Adrenal gland (tissue), 5 donors: ENCODE measurements around the gene VIPR2.

Experiments
- CTCF ChIP-seq, 6 experiments: fragments of 450-650 bp in 4 of 6; fragments of 200-600 bp in 2 of 6; sonication (generic) in 1 of 6; IDR thresholded peaks; 1 replicate in 5 of 6; 2 replicates in 1 of 6; pipeline versions ENCODE4 v1.5.1 to v1.8.0; 2016 to 2021; ENCODE audit warnings: antibody characterized with exemption in 6 of 6, mild to moderate bottlenecking in 2 of 6, moderate library complexity in 1 of 6
- POLR2A ChIP-seq, 2 donors: fragments of 450-650 bp; IDR thresholded peaks; one replicate each; pipeline ENCODE4 v1.6.1; 2017; ENCODE audit warnings: antibody characterized with exemption in 2 of 2, mild to moderate bottlenecking in 2 of 2, moderate library complexity in 1 of 2
- donor health status: DM: no; HTN: no; CAD: no.

- TF ChIP-seq CTCF (IDR thresholded peaks at IDR 0.05) (no peak), POLR2A (IDR thresholded peaks at IDR 0.05) (no peak)
Observed at GRCh38 chr7:159175792-159176191, 31.1 kb upstream of the VIPR2 start.
